H1 (cell line): ENCODE data around the gene CAPN9. TPM values are rescaled to one million over a fixed set of nuclear protein-coding genes. Genes with fewer than 3 reads are reported as not detected.

ENCODE experiments used
- BACH1 ChIP-seq: IDR thresholded peaks from 2 replicates; pipeline ENCODE4 v1.6.1; 2012; ENCODE audit warnings: low read length, improper control_type of control experiment
- CHD7 ChIP-seq: fragments of 300-600 bp; sonication (generic); IDR thresholded peaks from 2 replicates; pipeline ENCODE4 v1.7.1; 2012; ENCODE audit warnings: low read length, moderate library complexity, mild to moderate bottlenecking, inconsistent platforms; ENCODE audit not compliant: insufficient replicate concordance
- KDM5A ChIP-seq: fragments of 200-600 bp; IDR thresholded peaks from 2 replicates; pipeline ENCODE4 v1.7.1; 2012; ENCODE audit warnings: mild to moderate bottlenecking, low read length, inconsistent platforms, mixed read lengths
- RXRA ChIP-seq: IDR thresholded peaks from 2 replicates; pipeline ENCODE4 v1.6.1; 2011; ENCODE audit warnings: low read depth, mild to moderate bottlenecking, low read length, moderate library complexity; ENCODE audit not compliant: insufficient read depth
- SIX5 ChIP-seq: IDR thresholded peaks from 2 replicates; pipeline ENCODE4 v1.6.1; 2011; ENCODE audit warnings: mild to moderate bottlenecking, low read depth, low read length
- SP4 ChIP-seq: IDR thresholded peaks from 2 replicates; pipeline ENCODE4 v1.6.1; 2012; ENCODE audit warnings: low read length, inconsistent platforms
- polyA plus RNA-seq, 7 experiments: library from polyadenylated mRNA; depleted of rRNA in 3 of 7; stranded (reverse) in 5 of 7; unstranded in 2 of 7; fragments of >200 nt in 5 of 7; fragments of 200-250 nt in 2 of 7; gene quantifications; 1 replicate in 5 of 7; 2 replicates in 1 of 7; 4 replicates in 1 of 7; pipeline versions ENCODE4 v1.2.1 to v1.2.3, GENCODE V29; 2011 to 2013; ENCODE audit warnings: missing spikeins in 2 of 7, mixed read lengths in 2 of 7
- total RNA-seq: library from RNA; stranded (reverse); fragmentation: NEBNext Ultra II Directional; extraction: Animal tissue kit (Norgen Biotek cat#: 25700); gene quantifications from 2 replicates; pipeline ENCODE4 v1.2.1, GENCODE V29; 2021

Gene CAPN9
- total and polyA plus RNA-seq, 2 of the 8 experiments (the other 6 are each of a cell fraction or from before 2014, with no cell fraction given): 0.22 to 0.76 TPM

- TF ChIP-seq CHD7 (no peak), RXRA (no peak), SP4 (no peak), KDM5A (no peak), BACH1 (no peak), SIX5 (no peak)
Observed at GRCh38 chr1:230725256-230726012, 21.8 kb upstream of the CAPN9 start (continued).
